Suprapubic skin (tissue), 4 donors: Measurements from ENCODE around the gene LCE1F.

Source experiments
- CTCF ChIP-seq, 2 donors: fragments of 200-600 bp in 1 of 2; fragments of 450-650 bp in 1 of 2; sonication (generic) in 1 of 2; IDR thresholded peaks; one replicate each; pipeline ENCODE4 v1.5.1; 2016 to 2019; ENCODE audit warnings: antibody characterized with exemption in 2 of 2, mild to moderate bottlenecking in 1 of 2, moderate library complexity in 1 of 2
- POLR2A ChIP-seq, 2 donors: fragments of 450-650 bp; IDR thresholded peaks; one replicate each; pipeline ENCODE4 v1.6.1; 2017; ENCODE audit warnings: antibody characterized with exemption in 2 of 2, mild to moderate bottlenecking in 2 of 2, moderate library complexity in 2 of 2
- POLR2AphosphoS5 ChIP-seq, 3 donors: sonication (generic); formaldehyde crosslinking; IDR thresholded peaks; one replicate each; pipeline ENCODE4 v1.6.1; 2017; ENCODE audit warnings: antibody characterized with exemption in 3 of 3

- TF ChIP-seq POLR2AphosphoS5 (IDR thresholded peaks at IDR 0.05) (no peak), POLR2A (IDR thresholded peaks at IDR 0.05) (no peak), CTCF (IDR thresholded peaks at IDR 0.05) (no peak)
Observed at GRCh38 chr1:152824964-152825363, 50.0 kb downstream of the LCE1F start.
